Kidney (tissue), 14 donors: ENCODE measurements around the gene KLHL22. TPM values are rescaled to one million over a fixed set of nuclear protein-coding genes. Genes with fewer than 3 reads are reported as not detected.

Experiments
- DNase-seq, 5 donors: peaks; one replicate each; pipeline ENCODE4 v3.0.0-alpha.2; 2013 to 2020
- FAIRE-seq: peaks from 2 replicates; lab custom pipeline; 2012; peaks lifted over from hg19 to GRCh38; lab: Jason Lieb, UNC
- H3K27ac ChIP-seq, 2 donors: one replicate each; pipeline ENCODE4 v1.7.0; 2013; ENCODE audit warnings: low read depth in 2 of 2, low read length in 2 of 2, inconsistent platforms in 1 of 2
- H3K27me3 ChIP-seq: one replicate; pipeline ENCODE4 v1.7.1; 2013; ENCODE audit warnings: low read length, inconsistent platforms; ENCODE audit not compliant: control insufficient read depth, insufficient read depth
- H3K36me3 ChIP-seq, 3 donors: one replicate each; pipeline versions ENCODE4 v1.7.0 to v1.7.1; 2013; ENCODE audit warnings: low read length in 3 of 3, control low read depth in 1 of 3, inconsistent platforms in 1 of 3; ENCODE audit not compliant: insufficient read depth in 3 of 3, control insufficient read depth in 2 of 3
- H3K4me1 ChIP-seq, 3 donors: one replicate each; pipeline versions ENCODE4 v1.7.0 to v1.7.1; 2013; ENCODE audit warnings: low read length in 3 of 3, inconsistent platforms in 1 of 3, low read depth in 1 of 3; ENCODE audit not compliant: control insufficient read depth in 2 of 3, insufficient read depth in 2 of 3
- H3K4me3 ChIP-seq, 3 donors: one replicate each; pipeline versions ENCODE4 v1.7.0 to v1.8.1; 2013; ENCODE audit warnings: low read length in 3 of 3, control low read depth in 1 of 3, inconsistent platforms in 1 of 3
- H3K9ac ChIP-seq, 3 donors: one replicate each; pipeline versions ENCODE4 v1.7.0 to v1.7.1; 2013; ENCODE audit warnings: low read length in 3 of 3, control low read depth in 1 of 3, inconsistent platforms in 1 of 3
- H3K9me3 ChIP-seq, 3 donors: one replicate each; pipeline versions ENCODE4 v1.7.0 to v1.7.1; 2013; ENCODE audit warnings: low read length in 3 of 3, control low read depth in 1 of 3, inconsistent platforms in 1 of 3; ENCODE audit not compliant: control insufficient read depth in 2 of 3, insufficient read depth in 1 of 3
- CTCF ChIP-seq: IDR thresholded peaks from 3 replicates; pipeline ENCODE4 v1.5.1; 2012; ENCODE audit warnings: mild to moderate bottlenecking, moderate library complexity, borderline replicate concordance; ENCODE audit not compliant: insufficient read depth; ENCODE audit errors: extremely low read depth
- intact Hi-C: fragments of 100-400 bp; cut with DNase I; formaldehyde crosslinking; loops from one replicate; pipeline ENCODE4 v1.11.1; 2022
- polyA plus RNA-seq: library from polyadenylated mRNA; stranded (reverse); fragments of 350-450 nt; fragmentation: Illumina TruSeq; extraction: RNeasy Lipid Tissue Mini Kit (QIAGEN cat#74804); gene quantifications from one replicate; pipeline ENCODE4 v1.2.3, GENCODE V29; 2014; ENCODE audit warnings: low read depth, low replicate concordance; ENCODE audit not compliant: insufficient read depth
- total RNA-seq: library from RNA; stranded (reverse); fragmentation: NEBNext Ultra II Directional; extraction: Animal tissue kit (Norgen Biotek cat#: 25700); gene quantifications from one replicate; pipeline ENCODE4 v1.2.1, GENCODE V29; 2021
- donor health status: control.
- donor health status: control.
- donor health status: control.
- donor health status: control.
- donor health status: control.
- donor health status: DM: yes; HTN: yes; CAD: no.
- donor health status: Normal renal cell carcinoma (clear cell type).

KLHL22 gene
- total and polyA plus RNA-seq, 2 donors from 2014 or later: 22.4 to 24.3 TPM

DNA sequence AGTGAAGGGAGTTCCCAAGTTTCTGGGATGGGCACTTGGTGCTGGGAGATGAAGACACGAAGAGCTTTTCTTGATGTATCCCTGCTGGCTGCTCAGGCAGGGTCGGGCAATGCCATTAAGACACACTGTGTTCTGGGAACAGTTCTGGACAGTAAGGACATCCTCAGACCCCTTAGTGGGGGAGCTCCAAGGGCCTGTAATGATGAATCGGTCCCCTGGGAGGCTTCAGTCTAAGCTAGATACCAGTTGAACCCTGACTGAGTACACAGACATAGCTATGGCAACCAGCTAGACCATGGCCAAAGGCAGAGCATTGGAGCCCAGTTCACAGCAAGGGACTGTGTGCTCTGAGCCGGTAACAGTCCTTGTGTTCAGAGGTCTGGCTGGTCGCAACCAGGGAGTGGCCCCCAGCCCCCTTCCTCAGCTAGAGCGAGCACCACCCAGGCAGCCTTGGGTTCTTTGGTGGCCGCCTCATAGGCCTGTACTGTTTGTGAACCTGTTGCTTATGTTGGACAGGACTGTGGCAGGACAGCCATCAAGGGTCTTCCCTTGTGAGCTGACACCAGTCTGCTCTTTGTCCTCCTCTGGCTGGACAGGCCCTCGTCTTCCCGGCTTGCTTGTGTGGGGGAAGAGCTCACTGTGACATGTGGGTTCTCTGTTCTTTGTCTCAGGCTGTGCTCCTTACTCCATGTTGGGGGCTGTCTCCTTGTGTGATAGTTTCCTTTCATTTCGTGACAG is 36.8 kb upstream of the KLHL22 start:
- Histone ChIP-seq H3K4me1 (peaks cover 0 to 39% (median 34%) of the 10 kb centered on the region in 3 donors), H3K9ac (peak overlapping the region in 1 of 3 donors; percentile 31), H3K27ac (peak overlapping the region; percentile 53 to 67), H3K36me3 (peaks cover 0 to 9% (median 0%) of the 10 kb centered on the region in 3 donors), H3K9me3 (no peaks in the 10 kb centered on the region), H3K27me3 (no peaks in the 10 kb centered on the region), H3K4me3 (no peak overlapping the region)
- no peak for TF ChIP-seq CTCF
- no peak for DNase-seq
- intact Hi-C loops: no loop called here
- FAIRE-seq: no peak

GRCh38 chr22:20531404-20532201 is 36.0 kb upstream of the KLHL22 start:
- H3K36me3 ChIP-seq: peaks cover 0 to 6% (median 0%) of the 10 kb centered on the region in 3 donors
- DNase-seq (peak in 4 of 5 donors; percentile 66 to 82 (median 74)), FAIRE-seq (no peak)
- H3K4me1 ChIP-seq: peaks cover 0 to 39% (median 37%) of the 10 kb centered on the region in 3 donors
- no peaks in the 10 kb centered on the region for H3K27me3 ChIP-seq
- H3K9me3 ChIP-seq: no peaks in the 10 kb centered on the region
- intact Hi-C loops: no loop called here
- peak overlapping the region; percentile 67 to 69 for H3K27ac ChIP-seq
- peak overlapping the region in 2 of 3 donors; percentile 29 to 31 for H3K9ac ChIP-seq
- TF ChIP-seq CTCF: no peak
- H3K4me3 ChIP-seq: no peak overlapping the region

DNA sequence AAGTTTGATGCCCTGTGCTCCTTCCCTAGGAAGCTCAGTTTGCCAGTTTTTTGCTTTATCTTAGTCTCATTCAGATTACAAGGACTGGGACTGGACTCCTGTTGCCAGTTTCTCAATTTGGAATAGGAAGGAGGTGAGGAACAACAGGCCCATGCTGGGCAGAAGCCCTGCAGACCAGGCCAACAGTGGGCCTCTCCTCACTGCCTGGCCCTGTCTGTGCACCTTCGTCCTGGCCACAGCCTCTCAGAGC is 35.5 kb upstream of the KLHL22 start:
- no peak overlapping the region for H3K4me3 ChIP-seq
- H3K9me3 ChIP-seq: no peaks in the 10 kb centered on the region
- peaks cover 0 to 39% (median 37%) of the 10 kb centered on the region in 3 donors for H3K4me1 ChIP-seq
- peak overlapping the region in 1 of 3 donors; percentile 31 for H3K9ac ChIP-seq
- no peak for TF ChIP-seq CTCF
- H3K36me3 ChIP-seq: peaks cover 0 to 6% (median 0%) of the 10 kb centered on the region in 3 donors
- no peak for DNase-seq
- intact Hi-C loops: no loop called here
- H3K27me3 ChIP-seq: no peaks in the 10 kb centered on the region
- no peak for FAIRE-seq
- H3K27ac ChIP-seq: peak overlapping the region; percentile 67 to 69
